Measurements from ENCODE around the gene ADRA2B.

GRCh38 chr2:96107708-96108065 lies 8.7 kb downstream of the ADRA2B start:
- TF ChIP-seq CTCF (IDR thresholded peaks at IDR 0.05) (no peak), POLR2AphosphoS5 (IDR thresholded peaks at IDR 0.05) (no peak), EP300 (IDR thresholded peaks at IDR 0.05) (no peak)

All from upper lobe of left lung (tissue), 4 donors.